GM21390 (cell line): ENCODE measurements around the gene MOBP.
"Not testable (repeated sequence)": the region's sequence is repeated elsewhere in the genome, so short reads cannot be mapped to it uniquely, and the experiment has no call there.

Source experiments
- ATAC-seq: cut with Tn5 transposase; IDR thresholded peaks from one replicate; pipeline ENCODE4 v1.9.1; 2021; ENCODE audit not compliant: unreplicated experiment

The MOBP gene, protein sequence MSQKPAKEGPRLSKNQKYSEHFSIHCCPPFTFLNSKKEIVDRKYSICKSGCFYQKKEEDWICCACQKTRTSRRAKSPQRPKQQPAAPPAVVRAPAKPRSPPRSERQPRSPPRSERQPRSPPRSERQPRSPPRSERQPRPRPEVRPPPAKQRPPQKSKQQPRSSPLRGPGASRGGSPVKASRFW

DNA sequence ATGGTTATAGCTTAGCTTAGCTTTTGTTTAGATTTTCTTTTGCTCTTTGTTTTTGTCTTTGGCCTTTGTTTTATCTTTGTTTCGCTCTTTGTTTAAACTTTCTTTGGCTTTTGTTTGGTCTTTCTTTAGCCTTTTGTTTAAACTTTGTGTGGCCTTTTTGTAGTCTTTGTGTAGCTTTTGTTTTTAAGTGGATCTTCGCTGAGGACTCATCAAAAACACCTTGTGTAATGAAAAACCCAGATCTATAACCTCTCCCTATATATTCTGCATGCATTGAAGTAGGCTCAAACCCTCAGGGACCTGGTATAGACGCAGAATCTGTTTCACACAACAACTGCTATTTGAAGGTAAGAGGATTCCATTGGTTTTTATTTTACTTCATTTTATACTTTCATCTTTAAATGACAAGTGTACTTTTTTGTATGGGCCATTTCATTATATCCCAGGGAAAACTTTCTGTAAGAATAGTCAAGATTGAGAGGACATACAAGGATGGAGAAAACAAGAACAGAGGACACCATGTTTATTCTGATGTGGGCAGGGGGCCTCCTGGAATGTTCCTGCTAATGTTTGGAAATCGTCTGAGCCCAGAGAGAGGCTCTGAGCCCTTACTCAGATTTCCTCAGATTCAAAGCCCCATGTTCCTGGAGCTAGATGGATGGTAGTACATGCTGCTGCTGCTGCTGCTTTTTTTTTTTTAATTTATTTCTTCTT lies at the start of gene MOBP:
MOBP (plus strand) TSS at position 287 of the 714 bp plus-strand sequence. CDS start 34,390 bp downstream, outside the sequence.
- no peak for ATAC-seq

DNA sequence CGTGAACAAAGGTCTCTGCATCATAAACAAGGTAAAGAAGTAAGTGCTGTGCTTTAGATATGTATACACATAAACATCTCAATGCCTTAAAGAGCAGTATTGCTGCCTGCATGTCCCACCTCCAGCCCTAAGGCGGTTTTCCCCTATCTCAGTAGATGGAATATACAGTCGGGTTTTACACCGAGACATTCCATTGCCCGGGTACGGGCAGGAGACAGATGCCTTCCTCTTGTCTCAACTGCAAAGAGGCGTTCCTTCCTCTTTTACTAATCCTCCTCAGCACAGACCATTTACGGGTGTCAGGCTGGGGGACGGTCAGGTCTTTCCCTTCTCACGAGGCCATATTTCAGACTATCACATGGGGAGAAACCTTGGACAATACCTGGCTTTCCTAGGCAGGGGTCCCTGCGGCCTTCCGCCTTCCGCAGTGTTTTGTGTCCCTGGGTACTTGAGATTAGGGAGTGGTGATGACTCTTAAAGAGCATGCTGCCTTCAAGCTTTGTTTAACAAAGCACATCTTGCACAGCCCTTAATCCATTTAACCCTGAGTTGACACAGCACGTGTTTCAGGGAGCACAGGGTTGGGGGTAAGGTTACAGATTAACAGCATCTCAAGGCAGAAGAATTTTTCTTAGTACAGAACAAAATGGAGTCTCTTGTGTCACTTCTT lies 48.8 kb upstream of the MOBP start:
- not testable (repeated sequence) for ATAC-seq

DNA sequence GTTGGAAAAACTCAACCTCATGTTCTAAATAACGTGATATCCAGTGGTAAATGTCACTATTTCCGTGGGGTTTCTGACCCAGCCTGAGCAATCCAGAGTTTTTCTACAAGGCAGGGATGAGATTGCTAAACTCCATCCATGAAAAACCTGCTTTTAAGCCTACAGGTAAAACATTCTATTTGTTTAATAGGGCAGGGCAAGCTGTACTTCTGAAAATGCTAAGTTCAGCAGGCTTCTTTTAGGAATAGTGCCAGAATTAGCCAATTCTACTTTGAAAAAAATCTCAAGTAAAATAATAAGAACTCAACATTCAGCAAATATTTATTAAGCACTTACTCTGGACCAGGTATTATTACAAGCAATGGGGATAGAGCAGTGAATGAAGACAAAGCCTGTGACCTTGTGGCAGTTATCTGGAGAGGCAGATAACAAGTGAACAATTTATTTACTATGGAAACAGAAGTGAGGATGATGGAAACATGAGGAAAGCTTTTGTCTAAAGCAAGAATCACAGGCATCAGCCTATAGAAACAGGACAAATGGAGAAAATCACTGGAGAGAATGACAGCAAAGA lies 47.7 kb upstream of the MOBP start:
- ATAC-seq: no peak

DNA sequence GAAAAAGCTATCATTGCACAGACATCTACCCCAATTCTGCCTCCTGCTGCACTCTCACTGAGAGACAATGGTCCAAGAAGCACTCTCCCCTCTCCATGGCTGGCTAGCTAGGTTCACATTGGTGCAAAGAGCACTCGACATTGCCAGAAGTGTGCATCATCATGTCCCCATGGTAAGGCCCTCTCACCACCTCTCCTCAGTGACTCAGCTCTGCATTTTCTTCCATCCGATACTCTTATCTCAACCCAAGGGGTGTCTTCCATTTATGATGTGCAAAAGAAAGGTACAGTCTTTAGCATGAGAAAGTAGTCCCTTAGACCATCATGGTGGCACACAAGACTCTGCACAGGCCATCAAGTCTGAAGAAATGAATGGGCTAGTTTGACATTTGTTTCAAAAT lies 46.9 kb upstream of the MOBP start:
- ATAC-seq: no peak

DNA sequence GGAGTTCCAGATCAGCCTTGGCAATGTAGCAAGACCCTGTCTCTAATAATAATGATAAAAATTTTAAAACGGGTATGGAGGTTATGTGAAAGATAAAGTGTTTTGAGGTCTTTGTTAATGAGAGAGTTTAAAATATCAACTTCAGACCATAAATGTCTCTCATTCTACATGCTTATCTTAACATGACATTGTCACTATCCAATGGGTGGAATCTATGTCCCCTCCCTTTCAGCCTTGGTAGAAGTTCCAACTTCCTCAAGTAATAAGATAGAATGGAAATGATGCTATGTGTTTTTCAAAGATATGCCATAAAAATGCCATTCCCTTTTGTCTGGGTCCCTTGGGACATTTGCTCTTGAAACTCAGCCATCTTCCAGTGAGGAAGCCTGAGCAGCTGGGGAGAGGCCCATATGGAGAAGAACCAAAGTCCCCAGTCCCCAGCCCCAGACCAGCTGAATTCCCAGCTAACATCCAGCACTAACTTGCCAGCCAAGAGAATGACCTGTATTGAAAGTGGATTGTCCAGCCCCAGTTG lies 44.0 kb upstream of the MOBP start:
- no peak for ATAC-seq

DNA sequence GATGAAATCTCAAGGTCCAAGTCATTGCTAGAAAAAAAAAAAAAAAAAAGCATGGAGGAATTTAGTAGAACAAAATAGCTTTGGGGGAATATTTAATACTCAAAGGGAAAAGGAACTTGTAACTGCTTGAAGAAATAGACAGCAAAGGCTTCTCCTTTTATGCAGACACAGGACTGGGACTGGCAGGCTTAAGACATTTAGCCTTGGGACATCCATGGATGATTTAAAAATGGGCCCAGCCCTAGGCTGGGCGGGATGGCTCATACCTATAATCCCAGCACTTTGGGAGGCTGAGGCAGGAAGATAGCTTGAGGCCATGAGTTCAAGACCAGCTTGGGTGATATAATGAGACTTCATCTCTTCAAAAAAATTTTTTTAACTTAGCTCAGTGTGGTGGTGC lies 41.2 kb upstream of the MOBP start:
- no peak for ATAC-seq

DNA sequence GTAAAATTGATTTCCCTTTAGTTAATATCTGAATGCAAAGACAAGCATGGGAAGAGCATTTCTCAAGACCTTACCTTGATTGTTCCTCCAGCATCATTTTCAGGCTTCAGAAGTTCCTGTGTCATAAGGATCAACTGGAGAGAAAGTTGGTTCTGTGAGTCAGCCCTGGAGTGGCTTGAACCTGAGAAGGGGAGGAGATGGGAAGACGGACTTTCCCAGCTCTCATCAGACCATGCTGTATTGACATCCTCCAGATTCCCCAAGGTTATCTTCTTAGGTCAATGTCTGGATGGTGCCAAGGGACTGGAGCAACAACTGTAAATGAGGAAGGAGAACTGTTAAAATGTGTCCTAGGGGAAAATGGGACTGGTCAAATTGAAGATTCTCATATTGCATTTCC lies 40.0 kb upstream of the MOBP start:
- ATAC-seq: no peak

DNA sequence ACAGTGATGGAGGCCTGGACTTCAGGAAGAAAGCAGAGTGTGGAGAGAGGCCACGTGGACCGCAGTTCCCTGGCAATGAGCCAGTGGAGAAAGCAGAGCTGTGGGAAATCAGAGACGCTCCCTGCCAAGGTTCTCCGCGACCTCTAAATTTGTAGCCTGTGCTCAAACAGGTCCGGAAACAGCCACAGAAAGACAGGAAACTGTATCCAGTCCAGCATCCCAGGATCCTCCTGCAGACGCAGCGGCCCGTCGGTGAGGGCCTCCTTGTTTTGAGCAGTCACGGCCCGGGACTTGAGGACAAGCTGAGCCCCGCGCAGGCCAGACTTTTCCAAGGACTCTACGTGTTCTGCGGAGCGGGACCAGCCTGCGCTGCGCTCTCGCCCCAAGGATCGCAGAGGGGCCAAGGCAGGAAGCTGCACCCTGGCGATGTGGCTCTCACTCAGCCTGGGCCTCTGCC lies 38.7 kb upstream of the MOBP start:
- no peak for ATAC-seq

DNA sequence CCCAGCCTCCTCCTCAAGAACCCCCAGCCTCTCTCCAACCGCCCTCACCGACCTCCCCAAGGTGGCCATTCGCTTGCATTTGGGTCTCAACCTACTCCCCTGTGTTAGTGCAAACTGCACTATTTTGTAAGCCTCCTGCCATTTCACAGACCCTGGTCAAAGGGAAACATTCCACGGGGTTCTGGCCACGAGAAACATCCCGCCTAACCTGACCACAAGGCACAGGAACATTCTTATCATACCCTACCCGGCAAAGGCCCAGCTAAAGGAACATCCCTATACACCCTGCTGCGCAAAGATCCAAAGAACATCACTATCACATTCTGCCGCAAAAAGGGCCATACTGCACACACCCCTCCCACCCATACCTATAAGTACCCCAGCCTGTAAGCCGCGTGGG lies 38.0 kb upstream of the MOBP start:
- ATAC-seq: no peak

DNA sequence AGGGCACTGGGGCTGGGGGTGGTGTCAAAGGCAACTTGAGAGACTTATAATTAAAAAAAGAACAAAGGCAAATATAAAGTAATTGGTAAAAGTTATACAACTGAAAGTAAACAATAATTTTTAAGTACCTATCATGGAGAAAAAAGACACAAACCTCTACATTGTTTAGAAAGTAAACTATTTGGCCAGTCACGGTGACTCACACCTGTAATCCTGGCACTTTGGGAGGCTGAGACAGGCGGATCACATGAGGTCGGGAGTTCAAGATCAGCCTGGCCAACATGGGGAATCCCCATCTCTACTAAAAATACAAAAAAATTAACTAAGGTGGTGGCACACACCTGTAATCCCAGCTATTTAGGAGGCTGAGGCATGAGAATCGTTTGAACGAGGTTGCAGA lies 35.1 kb upstream of the MOBP start:
- no peak for ATAC-seq

DNA sequence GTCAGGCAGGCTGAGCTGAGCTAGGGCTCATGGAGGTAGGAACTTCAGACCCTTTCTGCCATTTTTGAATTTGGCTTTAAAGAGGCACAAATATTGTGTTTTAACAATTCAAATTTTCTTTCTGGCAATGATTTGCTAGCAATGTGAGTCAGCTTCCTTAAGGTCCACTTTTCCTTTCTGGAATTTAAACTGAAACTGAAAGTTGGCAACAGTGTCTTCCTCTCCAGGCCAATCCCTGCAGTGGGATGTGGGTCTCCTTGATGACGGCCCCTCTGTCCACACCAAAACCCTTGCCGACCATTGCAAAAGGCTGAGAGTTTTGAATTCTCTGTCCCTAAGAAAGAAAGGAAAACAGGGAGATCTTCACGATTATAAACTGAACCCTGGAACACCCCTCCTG lies 33.8 kb upstream of the MOBP start:
- no peak for ATAC-seq

DNA sequence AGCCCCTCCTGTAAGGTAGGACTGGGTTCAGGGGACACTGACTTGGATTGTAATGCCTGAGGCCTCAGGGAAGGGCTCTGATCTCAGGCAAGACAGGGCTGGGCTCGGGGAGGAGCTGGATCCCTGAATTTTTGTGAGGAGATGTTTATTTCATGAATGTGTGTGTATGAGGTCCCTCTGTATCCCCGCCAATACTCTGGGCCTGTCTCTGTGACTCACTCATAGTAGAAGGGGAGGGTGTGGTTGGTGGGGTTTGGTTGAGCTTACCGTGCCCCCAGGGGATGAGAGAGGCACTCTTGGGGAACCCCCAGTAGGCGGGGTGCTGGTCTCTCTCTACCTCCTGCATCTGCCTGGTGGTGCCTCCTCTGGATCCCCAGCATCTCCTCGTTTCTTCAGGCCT lies 32.9 kb upstream of the MOBP start:
- no peak for ATAC-seq

DNA sequence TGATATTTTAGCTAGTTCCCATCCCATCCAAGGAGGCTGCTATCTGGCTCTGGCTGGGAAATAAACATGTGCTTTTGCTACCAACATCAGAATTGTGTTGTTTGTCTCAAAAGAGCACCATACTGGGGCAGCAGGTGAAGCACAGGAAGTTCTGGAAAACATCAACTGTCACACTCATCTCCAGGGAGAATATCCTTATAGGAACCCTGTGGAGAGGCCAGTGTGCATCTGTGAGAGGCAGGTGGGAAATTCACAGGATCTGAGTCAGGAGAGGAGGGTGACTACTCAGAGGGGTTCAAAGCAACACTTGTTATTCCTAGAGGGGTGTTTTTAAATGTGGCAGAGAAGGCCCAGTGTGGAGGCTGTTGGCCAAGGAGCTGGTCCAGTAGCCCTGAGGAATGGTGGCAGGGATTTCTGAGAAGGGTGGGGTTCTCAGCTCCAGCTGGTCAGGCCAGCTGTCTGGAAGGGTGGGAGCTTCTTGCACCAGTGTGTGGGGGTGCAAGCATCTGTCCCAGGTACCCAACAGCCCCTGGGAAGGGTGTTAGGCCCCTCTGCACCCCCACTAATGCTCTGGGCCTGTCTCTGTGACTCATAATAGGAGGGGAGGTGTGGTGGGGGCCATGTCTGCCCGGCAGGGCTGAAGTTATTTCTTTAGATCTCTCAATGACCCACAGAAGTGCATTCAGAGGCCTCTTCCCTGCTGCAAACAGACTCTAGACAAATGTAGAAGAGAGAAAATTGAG lies 32.3 kb upstream of the MOBP start:
- ATAC-seq: no peak

DNA sequence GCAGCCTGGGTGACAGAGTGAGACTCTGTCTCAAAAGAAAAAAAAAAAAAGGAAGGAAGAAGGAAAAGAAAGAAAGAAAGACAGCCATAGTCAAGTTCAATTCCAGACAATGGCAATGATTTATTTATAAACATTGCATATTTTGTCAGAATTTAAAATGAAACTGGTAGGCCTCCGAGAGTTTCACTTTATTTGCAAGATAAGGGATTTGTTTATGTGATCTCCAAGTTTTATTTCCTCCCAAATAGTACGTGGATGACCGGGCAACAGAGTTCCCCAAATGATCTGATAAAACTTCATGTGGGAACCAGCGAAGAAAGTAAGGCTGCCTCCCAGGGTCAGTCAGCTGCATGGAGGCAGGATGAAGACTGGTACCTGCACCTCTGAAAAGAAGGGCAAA lies 28.6 kb upstream of the MOBP start:
- no peak for ATAC-seq

DNA sequence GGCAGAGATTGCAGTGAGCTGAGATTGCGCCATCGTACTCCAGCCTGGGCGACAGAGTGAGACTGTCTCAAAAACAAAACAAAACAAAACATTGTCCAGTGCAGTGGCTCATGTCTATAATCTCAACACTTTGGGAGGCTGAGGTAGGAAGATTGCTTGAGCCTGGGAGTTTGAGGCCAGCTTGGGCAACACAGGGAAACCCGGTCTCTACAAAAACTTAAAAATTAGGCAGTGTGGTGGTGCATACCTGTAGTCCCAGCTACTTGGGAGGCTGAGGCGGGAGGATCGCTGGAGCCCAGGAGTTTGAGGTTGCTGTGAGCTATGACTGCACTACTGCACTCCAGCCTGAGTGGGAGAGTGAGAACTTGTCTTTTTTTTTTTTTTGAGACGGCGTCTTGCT lies 27.2 kb upstream of the MOBP start:
- no peak for ATAC-seq

DNA sequence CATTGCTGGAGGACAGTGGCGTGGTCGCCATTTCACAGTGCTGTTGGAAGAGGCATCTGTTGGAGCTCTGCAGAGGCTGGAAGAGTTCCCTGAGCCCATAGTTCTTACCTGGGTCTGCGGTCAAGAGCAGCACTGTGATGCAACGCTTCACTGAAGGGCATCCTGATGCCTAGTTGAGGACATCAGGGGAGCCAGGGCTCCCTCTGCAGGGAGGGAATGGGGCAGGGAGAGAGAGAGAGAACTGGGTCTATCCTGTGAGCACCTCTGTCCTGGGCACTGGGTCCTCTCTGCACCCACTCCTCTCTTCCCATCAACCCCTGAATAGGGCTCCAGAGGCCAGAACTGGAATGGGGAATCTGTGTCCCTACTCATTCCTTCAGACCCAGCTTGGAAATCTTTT lies 23.9 kb upstream of the MOBP start:
- no peak for ATAC-seq

DNA sequence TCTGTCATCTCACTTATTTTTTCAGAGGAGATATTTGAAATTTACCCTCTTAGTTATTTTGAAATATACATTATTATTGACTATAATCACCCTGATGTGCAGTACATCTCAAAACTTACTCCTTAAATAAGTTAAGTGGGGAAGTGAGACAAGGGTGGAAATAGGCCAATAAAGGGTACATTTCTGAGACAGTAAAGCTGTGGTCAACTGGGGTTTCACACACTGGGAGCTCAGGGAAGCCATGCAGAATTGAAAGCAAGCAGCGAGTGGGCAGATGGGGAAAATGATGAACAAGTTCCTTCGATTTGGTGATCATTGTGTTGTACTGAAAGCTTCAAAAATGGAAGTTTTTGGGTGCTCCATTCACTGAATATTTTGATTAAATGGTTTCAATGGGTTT lies 21.6 kb upstream of the MOBP start:
- no peak for ATAC-seq

DNA sequence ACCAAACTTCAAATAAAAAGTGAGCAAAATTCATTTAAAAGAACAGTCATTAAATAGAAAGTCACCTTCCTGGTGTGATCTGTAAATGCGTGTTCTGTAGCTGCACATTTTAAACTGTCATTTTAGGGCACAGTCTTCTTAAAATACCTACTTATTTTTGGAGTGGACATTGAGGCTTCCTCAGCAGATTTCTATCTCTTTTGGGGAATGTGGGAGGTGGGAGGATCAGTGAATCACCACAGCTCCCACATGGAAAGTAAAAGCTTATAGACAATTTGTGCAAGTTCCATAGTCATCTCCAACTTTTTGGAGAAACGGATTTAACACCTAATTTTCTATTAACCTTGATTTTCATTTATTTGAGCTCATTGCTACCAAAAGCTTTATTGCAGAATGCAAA lies 21.0 kb upstream of the MOBP start:
- no peak for ATAC-seq

DNA sequence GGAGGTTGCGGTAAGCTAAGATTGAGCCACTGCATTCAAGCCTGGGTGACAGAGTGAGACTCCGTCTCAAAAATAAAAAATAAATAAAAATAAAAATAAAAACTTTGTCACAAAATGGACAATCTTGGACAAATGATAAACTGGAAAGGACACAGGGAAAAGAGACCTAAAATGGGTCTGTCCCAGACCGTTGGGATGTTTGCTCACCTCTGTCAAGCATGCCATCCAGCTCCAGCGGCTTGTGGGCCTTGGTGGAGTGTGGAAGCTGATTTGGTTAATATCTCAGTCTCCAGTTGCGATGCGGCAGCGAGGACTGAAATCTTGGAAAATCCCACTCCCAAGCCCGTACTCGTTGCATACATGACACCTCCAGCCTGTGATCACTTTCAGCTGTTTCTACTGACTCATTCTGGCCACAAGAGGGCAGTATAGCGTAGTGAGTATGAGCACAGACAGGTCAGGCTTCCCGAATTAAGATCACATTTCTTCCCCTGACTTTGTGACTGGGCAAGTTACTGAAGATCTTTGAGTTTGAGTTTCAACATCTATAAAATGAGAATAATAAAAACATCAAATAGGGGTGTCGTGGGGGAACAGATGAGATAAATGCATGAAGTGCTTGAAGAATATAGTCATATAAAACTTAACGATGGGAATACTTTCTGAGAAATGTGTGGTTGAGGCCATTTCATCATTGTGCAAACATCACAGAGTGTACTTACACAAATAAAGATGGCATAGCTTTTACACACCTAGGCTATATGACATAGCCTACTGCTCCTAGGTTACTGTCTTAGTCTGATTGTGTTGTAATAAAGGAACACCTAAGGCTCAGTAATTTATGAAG lies 19.6 kb upstream of the MOBP start:
- ATAC-seq: peak; percentile 83
